Activated CD8-positive, alpha-beta memory T cell treated with anti-CD3 and anti-CD28 coated beads, Interleukin-2, amount 50 U/mL, for 1 hour (primary cell): ENCODE data around the gene KCNF1.

Experiments used
- DNase-seq: peaks from one replicate; pipeline ENCODE4 v3.0.0-alpha.2; 2020; ENCODE audit errors: extremely low read depth

KCNF1 gene

DNA sequence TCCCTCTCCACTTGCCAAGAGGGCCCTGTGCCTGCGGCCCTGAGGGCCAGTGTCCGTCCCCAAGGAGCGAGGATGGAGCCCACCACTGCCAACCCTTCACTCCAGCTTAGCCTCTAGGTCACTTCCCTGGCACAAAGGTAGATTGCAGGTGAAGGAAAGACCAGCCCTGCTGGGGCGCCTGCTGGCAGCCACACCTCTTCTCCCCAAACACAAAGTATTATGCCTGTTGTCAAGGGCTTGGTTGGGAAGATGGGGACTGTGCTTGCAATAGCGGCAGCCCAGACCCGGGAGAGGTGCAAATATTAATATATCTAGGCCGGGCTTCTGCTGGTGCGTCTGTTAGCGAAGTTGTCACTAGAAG, 7.7 kb downstream of the KCNF1 start:
- DNase-seq: no peak

DNA sequence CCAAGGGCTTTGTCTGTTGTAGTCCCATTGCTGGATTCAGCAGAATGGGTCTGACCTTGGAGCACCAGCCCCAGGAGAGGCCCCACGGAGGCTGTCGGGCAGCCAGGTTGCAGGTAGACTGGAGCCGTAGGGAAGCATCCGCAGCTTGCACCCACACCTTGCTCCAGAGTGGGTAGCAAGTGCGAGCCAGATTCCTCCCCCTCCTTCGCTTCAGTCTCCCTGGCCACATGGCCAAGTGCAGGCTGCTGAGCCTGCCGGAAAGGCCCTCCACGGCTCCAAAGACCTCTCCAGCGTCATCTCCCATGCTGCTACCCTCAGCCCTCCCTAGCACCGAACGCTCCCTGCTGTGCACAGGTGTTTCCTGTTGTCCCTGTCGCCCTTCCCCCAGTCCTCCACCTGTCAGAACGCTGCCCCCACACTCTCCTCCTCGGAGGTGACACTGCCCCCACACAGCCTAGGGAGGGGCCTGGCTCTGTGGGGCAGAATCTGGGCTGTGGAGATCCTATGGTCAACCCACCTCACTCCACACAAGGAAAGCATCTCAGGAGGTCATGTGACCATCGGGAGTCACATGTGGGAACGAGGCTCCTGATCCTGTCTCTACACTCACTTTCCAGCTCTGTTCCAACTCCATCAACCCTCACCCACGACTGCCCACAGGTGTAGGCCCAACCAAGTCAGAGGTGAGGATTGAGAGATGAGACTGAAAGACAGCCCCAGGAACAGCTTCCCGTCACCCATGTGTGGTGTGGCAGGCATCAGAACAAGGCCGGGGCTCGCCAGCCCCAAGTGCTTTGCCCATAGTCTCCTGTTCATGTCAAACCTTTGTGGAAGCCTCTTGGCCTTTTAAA, 8.3 kb downstream of the KCNF1 start:
- DNase-seq: no peak

GRCh38 chr2:10920764-10921388, 9.1 kb downstream of the KCNF1 start:
- DNase-seq: no peak

GRCh38 chr2:10921525-10921924, 9.8 kb downstream of the KCNF1 start:
- DNase-seq: no peak

DNA sequence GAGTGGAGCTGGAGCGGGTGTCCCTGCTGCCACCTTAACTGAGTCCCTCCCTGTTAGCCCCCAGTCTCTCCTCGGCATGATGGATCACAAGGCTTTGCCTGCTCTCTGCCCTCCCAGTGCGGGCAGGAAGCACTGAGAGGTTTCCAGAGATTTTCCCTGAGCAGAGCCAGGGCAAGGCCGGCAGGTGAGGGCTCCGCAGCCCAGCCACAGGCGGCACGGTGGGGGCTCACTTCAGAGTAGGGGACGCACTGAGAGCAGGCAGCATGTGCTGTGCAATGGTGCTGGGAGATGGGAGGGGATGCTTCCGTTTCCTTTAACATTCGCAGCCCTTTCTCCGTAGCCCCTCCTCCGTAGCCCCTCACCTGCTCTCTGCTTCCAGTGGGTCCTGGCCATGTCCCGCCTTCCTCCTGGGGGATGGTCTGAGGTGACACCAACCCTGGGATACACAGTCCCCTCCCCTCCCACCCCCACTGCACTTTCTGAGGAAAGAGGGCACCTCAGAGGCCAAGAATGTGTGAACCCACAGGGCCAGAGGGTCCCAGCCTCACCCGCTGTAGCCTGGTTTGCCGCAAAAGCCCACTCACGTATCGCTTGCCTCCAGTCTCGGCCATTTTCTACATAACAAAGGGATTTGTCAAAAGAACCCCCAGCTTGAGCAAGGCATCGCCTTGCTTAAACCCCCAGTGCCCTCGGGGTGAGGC, 10.7 kb downstream of the KCNF1 start:
- no peak for DNase-seq

DNA sequence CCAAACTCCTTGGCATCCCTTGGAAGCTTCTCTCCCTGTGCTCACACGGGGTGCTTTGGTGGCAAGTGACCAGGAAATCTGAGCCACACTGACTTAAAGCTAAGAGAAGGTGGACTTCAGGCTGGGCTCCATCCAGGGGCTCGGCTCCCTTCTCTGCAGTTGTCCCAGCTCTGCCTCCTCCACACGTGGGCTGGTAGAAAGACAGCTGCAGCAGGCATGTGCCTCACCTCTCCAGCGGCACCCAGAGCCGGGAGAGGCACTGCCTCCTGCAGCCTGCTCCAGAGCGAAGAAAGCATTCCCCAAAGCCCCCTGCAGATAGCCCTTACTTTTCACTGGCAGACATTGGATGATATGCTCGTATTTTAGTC, 11.3 kb downstream of the KCNF1 start:
- DNase-seq: no peak

DNA sequence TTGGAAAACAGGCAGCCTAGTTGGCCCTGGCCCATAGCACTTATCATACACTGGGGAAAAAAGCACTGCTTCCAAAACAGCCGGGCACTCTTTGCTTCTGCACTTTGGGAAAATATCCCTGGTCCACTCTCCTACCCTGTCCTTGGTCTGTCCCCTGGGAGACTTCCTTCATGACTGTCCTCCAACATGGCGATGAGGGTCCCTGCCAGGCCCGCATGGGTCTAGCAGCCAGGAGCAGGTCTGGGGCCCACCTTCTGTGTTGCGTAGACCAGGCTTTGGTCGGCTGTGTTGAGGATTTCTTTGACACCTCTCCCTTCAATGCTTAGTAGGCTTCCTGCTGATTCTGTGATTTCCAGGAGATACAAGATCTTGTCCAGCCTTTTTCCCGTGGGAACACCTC, 12.2 kb downstream of the KCNF1 start:
- no peak for DNase-seq

GRCh38 chr2:10924441-10924840, 12.7 kb downstream of the KCNF1 start:
- DNase-seq: no peak

GRCh38 chr2:10924859-10925258, 13.1 kb downstream of the KCNF1 start:
- DNase-seq: no peak

DNA sequence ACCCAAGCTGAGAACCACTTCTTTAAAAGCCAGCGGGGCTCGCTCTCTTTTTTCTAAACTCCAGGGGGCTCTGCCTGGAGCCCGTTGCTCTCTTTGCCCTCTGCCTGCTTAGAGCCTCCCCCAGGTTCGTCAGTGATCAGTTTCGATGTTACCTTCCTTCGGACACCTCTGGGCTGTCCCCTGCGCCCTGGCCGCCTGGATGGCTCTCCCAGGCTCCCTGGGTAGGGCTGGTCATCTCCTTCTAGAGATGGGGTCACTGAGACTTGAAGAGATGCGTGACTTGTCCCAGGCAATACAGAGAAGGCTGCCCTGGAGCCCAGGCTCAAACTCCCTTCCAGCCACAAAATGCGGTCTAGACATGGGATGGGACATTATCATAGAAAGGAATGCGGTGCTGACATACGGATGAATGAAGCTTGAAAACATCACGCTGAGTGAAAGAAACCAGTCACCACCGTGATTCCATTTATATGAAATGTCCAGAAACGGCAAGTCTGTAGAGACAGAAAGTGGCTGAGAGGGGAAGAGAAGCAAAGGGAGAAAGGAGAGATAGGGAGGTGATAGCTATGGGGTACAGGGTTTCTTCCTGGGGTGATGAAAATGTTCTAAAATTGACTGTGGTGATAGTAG, 14.6 kb downstream of the KCNF1 start:
- DNase-seq: no peak

- no peak for DNase-seq
These were observed 19.2 kb downstream of the KCNF1 start for GRCh38 chr2:10930721-10931516.

DNA sequence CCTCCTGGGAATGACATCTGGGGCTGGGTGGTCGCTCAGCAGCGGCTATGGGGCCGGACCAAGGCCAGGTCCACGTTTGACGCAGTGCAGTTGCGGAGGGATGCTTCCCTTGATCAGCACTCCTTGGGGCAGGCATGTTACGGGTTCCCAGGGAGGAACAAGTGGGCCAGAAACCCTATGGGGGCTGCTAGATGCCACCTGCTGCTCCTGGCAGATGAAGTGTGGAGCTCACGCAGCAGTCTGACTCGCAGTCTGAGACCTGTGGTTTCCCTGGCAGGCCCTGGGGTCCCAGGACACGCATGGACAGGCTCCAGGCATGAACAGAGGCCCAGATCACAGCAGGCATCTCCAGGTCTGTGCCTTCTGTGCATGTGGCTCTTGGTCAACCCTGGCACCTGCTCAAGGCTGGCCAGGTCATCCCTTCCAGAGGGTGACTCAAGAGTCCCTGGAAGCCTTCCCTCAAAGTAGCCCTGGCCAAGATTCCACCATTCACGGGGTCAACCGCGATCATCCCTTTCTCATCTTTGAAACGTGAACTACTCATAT, 20.0 kb downstream of the KCNF1 start:
- no peak for DNase-seq

DNA sequence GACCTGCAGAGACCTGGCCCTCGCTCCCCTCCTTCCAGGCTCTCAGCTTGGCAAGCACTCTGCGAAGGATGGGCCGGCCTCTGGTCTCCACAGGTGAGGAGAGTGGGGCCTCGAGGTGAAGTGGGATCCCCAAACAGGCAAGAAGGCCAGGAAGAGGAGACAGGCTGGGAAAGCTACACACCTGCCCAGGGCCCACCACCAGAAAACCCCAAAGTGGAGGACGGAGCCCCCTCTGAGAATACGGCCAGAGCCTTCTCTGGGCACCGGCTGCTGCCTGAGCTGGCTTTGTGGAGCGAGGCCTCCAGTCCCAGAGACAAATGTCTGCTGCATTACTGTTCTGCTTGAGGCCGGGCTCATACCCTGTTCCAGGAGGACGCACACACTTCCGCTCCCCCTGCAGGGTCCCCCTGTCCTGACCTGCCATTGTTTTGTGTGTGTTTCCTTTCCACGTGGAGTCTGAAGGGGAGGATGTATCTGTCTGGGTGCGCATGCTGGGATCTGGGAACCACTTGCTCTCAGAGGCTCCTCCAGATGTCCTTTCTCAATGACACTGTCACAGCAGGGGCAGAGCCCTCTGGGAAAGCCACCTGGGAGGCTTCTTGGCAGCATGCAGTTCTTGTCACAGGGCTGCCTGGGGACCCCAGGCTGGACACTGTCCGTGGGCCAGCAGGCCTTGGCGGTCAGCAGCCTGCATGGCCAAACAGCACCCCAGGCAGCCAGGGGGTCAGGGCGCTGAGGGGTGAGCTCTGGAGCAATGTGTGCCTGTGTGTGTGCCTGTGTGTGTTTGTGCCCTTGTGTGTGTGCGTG, 20.8 kb downstream of the KCNF1 start:
- no peak for DNase-seq

DNA sequence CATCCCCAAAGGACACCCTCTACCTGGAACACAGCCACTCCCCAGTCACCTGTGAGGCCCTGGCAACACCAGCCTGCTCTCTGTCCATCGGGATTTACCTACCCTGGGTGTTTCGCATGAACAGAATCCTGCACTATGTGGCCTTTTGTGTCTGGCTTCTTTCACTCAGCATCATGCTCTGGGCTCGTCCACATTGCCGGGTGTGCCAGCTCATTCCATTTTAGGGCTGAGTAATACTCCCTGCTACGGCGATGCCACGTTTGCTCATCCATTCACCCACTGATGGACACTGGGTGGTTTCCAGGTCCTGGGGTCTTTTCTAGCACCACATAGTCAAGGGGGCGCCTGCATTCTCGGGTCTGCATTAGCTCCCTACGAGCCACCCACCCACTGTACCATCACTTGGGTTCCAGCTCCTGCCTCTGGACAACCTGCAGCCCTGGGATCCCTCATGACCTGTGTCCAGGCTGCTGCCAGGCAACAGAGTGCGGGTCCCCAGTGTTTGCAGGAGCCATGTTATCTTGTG, 22.0 kb downstream of the KCNF1 start:
- DNase-seq: no peak

GRCh38 chr2:10934308-10934978, 22.7 kb downstream of the KCNF1 start:
- DNase-seq: no peak

- DNase-seq: no peak
These were observed 23.2 kb downstream of the KCNF1 start for GRCh38 chr2:10934979-10935350.

GRCh38 chr2:10935366-10935918, 23.7 kb downstream of the KCNF1 start:
- no peak for DNase-seq

GRCh38 chr2:10935953-10936942, 24.5 kb downstream of the KCNF1 start:
- DNase-seq: no peak
